Activated T-helper 1 cell treated with Interleukin-2 at 50 U/mL for 16 hours (primary cell): ENCODE results near the gene NOP53.
"Not testable (repeated sequence)": the region's sequence is repeated elsewhere in the genome, so short reads cannot be mapped to it uniquely, and the experiment has no call there.

Experiments
- DNase-seq: peaks from one replicate; pipeline ENCODE4 v3.0.0-alpha.2; 2020; ENCODE audit warnings: low read depth

The NOP53 gene

DNA sequence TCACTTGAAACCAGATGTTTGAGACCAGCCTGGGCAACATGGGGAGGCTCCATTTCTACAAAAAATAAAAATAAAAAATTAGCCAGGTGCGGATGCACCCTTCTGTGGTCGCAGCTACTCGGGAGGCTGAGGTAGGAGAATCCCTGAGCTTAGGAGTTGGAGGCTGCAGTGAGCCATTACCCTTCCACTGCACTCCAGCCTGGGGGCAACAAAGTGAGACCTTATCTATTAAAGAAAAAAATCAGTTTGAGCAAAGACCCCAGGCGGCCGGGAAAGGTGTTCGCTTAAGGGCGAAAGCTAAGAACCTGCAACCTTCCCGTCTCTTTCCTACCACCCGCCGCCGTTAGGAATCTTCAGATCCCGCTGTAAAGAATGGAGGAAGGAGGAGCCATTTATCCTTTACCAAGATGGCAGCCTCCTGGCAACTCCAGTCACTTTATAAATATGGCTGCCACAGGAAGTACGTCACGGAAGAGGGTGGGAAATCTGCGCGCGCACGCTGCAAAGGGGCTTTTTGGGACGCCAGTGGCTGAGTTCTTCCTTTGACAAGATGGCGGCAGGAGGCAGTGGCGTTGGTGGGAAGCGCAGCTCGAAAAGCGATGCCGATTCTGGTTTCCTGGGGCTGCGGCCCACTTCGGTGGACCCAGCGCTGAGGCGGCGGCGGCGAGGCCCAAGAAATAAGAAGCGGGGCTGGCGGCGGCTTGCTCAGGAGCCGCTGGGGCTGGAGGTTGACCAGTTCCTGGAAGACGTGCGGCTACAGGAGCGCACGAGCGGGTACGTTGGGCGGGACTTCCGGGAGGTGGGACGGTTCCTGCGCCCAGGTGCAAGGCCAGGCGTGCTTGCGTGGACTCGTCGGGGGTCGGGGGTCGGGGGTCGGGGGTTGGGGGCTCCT is at the start of gene NOP53:
NOP53 (plus strand) TSS at position 537 of the 892 bp plus-strand sequence; CDS start at position 551, 14 bp downstream.
- DNase-seq = peak; percentile 95

DNA sequence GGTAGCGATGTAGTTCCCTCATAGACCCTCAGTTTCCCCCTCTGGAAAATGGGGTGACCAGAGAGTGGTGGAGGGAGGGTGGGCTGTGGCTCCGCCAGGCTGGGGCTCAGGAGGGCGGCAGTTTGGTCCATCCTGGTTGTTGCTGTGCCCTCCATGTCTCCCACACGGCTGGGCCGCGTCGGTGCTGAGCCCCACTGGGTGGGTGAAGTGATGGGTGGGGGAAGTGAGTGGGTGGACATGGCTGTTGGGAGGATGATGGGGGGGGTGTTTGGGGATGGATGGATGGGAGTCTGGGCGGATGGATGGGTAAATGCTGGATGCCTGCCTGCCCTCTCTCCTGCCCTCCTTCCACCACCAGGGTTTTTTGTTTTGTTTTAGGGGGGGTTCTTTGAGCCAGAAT is 48.7 kb upstream of the NOP53 start:
- no peak for DNase-seq

GRCh38 chr19:47697863-47698609 is 47.3 kb upstream of the NOP53 start:
- peak; percentile 18 for DNase-seq

GRCh38 chr19:47698631-47699359 is 46.6 kb upstream of the NOP53 start:
- no peak for DNase-seq

DNA sequence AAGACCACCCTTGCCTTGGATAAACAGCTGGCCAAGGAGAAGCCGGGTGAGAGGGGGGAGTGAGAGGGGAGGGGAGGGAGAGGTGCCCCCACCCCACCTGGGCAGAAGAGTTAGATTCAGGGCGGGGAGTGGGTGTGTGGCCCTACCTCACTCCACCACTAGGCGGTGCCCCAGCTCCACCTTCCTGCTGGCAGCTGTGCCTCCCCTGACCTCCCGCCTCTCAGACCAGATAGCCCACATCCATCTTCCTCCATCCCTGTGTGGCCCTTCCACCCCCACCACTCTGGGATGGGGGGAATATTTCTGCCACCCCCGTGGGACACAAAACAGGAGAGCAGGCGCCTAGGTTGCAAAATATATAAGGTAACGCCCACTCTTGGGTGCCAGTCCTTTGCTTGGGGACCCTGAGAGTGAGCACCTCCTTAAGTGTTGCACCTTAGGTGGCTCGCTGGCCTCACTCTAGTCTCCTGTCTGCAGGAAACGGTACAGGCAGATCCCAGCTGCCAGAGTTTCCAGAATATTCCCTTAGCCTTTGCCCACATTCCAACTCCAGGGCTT is 45.9 kb upstream of the NOP53 start:
- DNase-seq = no peak

GRCh38 chr19:47700934-47701716 is 44.2 kb upstream of the NOP53 start:
- DNase-seq = no peak

GRCh38 chr19:47701717-47702552 is 43.4 kb upstream of the NOP53 start:
- no peak for DNase-seq

GRCh38 chr19:47702671-47703070 is 42.7 kb upstream of the NOP53 start:
- DNase-seq = no peak

DNA sequence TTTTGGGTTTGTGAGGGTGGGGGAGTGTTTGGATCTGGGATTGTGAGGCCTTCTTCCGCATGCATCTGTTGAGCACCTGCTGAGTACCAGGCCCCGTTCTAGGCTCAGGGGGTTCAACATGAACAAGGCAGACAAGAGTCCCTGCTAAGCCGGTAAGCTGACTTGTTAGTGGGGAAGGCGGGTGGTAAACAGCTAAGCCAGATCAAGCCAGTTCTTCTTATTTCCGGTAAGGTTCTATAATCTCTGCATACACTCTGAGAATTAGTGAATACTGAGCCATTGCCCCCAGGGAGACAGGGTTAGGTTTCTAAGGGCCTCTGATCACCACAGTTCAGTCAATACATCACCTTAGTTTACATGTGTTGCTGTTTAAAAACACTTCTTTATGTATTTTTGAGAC is 42.0 kb upstream of the NOP53 start:
- no peak for DNase-seq

DNA sequence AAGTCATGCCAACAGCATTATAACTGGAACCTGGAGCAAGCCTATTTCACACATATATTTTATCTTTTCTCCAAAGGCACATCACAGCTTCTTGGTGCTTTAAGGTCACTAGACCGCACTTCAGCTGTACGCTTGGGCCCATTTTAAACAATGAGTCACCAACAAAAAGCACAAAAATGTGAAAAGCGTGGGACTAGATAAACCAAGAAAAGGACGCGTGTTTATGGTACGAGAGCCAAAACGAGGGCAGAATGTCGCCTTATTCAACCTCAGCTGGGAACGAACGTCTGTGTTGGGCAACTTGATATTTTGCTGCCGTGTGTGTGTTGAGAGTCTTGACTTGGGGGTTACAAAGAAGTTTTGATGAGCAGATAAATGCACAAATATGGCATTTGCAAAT is 41.3 kb upstream of the NOP53 start:
- DNase-seq = no peak

DNA sequence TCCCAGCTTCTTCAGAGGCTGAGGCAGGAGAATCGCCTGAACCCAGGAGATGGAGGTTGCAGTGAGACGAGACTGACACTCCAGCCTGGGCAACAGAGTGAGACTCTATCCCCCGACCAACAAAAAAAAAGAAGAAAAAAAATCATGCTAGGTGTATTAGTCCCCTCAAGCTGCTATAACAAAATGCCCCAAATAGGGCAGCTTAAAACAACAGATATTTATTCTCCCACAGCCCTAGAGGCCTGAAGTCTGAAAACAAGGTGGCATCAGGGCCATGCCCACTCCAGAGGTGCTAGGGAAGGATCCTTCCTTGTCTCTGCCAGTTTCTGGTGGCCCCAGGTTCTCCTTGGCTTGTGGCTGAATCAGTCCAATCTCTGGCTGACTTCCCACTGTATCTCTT is 40.7 kb upstream of the NOP53 start:
- DNase-seq = no peak

DNA sequence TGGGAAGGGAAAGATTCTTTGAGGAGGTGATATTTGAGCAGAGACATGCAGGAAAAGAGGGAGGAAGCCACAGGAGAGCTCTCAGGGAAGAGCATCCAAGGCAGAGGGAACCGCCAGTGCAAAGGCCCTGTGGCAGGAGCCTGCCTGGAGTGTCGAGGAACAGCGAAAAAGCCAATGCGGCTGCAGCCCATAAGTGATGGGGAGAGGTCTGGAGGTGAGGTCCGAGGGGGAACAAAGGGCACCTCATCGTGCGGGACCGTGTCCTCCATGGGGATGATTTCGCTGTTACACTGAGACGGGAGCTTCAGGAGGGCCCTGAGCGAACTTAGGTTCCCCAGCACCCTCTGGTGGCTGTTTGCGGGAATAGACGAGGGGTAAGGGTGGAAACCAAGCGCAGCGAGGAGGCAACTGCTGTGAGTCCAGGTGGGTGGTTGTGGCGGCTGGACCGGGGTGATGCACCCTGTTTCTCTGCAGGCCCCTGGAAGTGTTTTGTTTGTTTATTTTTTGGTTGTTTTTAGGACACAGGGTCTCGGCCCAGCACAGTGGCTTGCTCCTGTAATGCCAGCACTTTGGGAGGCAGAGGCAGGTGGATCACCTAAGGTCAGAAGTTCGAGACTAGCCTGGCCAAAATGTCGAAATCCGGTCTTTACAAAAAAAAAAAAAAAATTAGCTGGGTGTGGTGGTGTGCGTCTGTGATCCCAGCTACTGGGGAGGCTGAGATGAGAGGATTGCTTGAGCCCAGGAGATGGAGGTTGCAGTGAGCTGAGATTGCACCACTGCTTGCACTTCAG is 38.0 kb upstream of the NOP53 start:
- DNase-seq = peak; percentile 46

- DNase-seq = no peak
Measured at GRCh38 chr19:47711652-47712242, 33.6 kb upstream of the NOP53 start.

DNA sequence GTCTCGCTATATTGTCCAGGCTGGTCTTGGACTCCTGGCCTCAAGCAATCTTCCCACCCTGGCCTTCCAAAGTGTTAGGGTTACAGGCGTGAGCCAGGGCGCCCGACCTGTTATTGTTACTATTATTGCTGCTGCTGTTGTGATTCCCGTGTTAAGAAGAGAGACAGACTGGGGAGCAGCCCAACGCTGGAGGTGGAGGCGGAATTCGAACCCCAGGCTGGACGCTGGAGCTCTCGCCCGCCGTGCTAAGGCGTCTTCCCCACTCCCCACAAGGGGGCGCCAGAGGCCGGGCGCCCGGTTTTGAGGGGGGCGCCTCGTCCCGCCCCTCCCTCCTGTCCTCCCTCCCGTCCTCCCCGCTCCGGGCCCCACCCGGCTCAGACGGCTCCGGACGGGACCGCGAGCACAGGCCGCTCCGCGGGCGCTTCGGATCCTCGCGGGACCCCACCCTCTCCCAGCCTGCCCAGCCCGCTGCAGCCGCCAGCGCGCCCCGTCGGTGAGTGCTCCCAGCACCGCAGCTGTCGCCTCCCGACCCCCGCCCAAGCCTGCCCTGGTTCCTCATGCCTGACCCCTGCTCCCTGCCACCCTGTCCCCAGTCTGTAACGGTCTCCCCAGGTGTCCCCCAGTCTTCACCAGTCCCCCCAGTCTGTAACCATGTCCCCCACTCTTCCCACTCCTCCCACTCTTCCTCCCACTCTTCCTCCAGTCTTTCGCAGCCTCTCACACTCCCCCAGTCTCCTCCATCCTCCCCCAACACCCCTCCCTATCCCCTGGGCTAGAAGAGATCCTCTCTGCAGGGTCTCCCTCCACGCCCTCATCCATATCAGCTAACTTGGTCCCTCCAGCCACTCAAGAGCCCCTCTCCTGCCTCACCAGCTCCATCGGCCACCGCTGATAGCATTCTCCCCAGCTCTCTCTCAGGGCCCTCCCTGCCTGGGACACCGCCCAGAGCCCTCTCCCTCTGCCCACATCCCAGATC is 32.0 kb upstream of the NOP53 start, which contains the start of gene EHD2:
EHD2 (plus strand) TSS at position 377 of the 976 bp plus-strand sequence. CDS start 3,191 bp downstream, outside the sequence.
- DNase-seq = peak; percentile 20

DNA sequence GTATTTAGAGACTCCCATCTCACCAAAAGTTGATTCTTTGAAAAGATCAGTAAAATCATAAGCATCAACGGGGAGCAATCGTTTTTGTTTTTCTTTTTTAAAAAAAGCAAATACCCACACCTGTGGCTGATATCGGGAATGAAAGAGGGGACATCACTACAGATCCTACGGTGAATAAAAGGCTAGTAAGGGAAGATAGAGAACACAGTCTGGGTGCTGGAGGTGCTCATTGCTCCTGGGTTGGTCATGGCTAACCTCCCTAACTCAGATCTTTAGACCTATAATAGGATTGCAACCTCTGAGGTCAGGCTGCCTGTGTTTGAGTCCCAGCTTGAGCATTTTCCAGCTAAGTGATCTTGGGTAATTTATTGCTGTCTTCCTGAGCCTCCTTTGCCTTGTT is 31.0 kb upstream of the NOP53 start:
- DNase-seq = no peak

GRCh38 chr19:47714855-47715254 is 30.5 kb upstream of the NOP53 start:
- DNase-seq = not testable (repeated sequence)

- DNase-seq = no peak
Measured at GRCh38 chr19:47716270-47716937, 28.9 kb upstream of the NOP53 start.
